ENCODE measurements around the gene SEC63. TPM values are rescaled to one million over a fixed set of nuclear protein-coding genes. Genes with fewer than 3 reads are reported as not detected.
"Not testable (repeated sequence)": the region's sequence is repeated elsewhere in the genome, so short reads cannot be mapped to it uniquely, and the experiment has no call there.

The SEC63 gene
- total RNA-seq, 1 donor from 2014 or later = 10.8 TPM

DNA sequence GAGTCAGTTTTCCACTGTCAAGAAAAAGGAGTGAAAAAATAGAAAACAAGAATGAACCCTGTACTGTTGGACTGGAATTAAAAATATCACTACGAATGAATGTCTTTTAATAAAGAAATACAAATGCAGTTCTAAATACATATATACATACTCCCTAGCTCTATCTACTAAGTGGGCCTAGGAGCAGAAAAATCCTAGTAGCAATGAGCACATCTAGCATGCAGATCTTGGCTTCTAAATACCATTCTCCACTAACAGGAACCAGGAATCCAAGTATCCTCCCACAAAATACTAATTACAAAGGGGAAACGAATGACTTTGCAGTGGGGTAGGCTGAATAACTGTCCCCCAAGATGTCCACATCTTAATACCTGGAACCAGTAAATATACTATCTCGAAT is 25.4 kb downstream of the SEC63 start:
- no peak for DNase-seq (ENCODE audit: low read depth in 2 of 2)

DNA sequence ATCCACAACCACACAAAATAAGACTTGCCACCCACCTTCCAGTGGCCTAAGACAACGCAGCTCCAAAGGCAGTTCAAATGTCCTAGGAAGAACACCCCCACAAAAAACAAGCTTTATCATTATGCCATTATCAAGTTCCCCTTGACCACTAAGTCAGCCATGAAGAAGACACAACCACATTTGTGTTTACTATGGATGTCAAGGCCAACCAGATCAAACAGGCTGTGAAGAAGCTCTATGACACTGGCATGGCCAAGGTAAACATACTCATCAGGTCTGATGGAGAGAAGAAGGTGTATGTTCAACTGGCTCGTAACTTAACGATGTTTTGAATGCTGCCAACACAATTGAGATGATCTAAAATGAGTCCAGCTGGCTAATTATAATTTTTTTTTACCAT is 26.1 kb downstream of the SEC63 start:
- DNase-seq (ENCODE audit: low read depth in 2 of 2) = no peak

DNA sequence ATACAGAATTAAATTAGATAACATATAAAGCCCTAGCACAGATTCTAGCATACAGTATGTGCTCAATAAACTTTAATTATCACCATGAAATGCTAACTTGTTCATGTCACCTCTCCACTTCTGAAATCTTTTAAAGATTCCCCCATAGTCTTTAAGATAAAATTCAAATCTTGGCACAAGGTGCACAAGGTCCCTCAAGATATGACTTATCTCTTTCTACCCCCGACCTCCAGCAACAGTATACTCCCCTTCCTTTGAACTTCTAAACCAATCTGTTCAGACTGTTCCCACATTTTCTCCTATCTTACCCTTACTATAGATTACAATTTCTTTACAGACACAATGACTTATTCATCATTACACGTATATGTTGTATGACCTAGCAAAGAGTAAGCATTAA is 29.0 kb downstream of the SEC63 start:
- DNase-seq (ENCODE audit: low read depth in 2 of 2) = no peak

DNA sequence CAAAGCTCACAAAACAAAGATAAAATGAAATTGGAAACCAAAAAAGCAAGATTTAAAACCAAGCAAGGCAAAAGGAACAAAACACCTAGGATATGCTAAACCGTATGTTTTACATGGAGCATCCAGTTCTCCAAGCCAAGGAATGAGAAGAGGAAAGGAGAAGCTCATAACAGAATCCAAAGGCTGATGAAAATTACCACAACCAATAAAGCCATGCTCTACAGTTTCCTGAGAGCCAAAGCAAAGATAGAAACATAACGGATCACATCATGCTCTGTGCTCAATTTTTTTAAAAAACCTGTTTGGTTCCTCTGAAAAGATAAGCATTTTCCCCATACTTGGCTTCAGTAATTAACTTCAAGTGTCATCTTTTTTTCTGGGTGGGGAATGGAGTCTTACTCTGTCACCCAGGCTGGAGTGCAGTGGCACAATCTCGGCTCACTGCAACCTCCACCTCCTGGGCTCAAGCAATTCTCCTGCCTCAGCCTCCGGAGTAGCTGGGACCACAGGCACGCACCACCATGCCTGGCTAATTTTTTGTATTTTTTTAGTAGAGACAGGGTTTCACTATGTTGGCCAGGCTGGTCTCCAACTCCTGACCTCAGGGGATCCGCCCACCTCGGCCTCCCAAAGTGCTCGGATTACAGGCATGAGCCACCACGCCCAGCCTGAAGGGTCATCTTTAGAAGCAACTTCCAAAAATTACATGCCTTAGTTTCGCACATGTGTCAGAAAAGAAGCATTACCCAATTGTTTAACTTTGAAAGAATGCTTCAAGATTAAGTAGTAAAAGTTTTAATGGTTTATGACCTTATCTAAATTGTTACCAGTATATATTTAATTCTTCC is 31.1 kb downstream of the SEC63 start:
- DNase-seq (ENCODE audit: low read depth in 2 of 2) = not testable (repeated sequence)

DNA sequence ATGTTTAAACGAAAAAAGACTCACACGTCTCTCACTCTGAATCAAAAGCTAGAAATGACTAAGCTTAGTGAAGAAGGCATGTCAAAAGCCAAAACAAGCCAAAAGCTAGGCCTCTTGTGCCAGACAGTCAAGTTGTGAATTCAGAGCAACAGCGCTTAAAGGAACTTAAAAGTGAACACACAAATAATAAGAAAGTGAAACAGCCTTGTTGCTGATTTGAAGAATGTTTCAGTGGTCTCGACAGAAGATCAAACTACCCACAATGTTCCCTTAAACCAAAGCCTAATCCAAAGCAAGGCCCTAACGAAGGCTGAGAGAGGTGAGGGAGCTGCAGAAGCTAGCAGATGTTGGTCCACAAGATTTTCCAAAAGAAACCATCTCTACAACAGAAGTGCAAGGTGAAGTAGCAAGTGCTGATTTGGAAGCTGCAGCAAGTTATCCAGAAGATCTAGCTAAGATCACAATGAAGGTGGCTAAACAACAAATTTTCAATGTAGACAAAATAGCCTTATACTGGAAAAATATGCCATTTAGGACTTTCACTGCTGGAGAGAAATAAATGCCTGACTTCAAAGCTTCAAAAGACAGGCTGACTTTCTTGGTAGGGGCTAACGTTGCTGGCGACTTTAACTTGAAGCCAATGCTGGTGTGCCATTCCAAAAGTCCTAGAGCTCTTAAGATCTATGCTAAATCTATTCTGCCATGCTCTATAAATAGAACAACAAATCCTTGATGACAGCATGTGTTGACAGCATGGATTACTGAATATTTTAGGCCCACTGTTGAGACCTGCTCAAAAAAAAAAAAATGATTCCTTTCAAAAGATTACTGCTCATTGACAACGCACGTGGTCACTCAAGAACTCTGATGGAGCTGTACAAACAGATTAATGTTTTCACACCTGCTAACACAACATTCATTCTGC is 40.3 kb downstream of the SEC63 start:
- no peak for DNase-seq (ENCODE audit: low read depth in 2 of 2)

DNA sequence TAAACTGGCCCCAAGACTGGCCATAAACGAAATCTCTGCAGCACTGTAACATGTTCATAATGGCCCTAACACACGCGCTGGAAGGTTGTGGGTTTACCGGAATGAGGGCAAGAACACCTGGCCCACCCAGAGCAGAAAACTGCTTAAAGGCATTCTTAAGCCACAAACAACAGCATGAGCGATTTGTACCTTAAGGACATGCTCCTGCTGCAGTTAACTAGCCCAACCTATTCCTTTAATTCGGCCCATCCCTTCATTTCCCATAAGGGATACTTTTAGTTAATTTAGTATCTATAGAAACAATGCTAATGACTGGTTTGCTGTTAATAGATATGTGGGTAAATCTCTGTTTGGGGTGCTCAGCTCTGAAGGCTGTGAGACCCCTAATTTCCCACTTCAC is 41.0 kb downstream of the SEC63 start:
- DNase-seq (ENCODE audit: low read depth in 2 of 2) = not testable (repeated sequence)

DNA sequence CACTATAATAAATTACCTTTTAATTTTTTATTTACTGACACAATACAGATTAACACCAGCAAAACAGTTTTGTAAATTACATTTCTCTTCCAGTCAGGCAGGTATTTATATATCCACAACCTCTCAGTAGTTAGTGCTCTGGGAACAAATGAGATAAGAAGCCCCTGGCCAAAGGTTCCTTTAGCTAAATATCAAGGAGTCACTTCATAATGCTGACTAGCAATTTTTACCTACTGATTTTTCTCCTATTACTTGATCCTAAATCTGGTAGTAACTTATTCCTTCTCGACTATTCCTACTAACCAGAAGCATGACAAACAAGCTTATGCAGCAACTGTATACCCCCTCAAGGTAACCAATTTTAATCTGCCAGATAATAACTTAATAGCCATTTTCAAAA is 46.3 kb downstream of the SEC63 start:
- no peak for DNase-seq (ENCODE audit: low read depth in 2 of 2)

DNA sequence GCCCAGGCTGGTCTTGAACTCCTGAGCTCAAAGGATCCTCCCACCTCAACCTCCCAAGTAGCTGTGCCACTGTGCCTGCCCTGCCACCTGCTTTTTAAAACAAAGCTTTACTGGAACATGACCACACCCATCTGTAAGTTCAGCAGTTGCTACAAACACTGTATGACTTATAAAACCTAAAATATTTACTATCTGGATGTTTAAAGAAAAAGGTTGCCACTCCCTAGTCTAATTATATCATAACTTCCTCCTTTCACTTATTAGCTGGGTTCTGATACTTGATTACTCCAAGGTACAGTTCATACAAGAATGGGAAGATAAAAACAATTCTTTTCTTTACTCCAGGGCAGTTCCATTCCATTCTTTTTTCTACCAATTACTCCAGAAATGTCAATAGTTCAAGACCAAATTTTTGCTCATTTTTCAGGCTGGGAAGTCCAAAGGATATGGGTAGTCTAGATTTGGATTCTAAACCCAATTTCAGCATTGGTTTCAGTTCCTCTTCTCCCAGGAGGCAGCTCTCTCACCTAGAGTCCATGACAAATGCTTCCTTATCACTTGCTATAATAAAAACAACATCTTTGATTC is 63.1 kb downstream of the SEC63 start:
- no peak for DNase-seq (ENCODE audit: low read depth in 2 of 2)

DNA sequence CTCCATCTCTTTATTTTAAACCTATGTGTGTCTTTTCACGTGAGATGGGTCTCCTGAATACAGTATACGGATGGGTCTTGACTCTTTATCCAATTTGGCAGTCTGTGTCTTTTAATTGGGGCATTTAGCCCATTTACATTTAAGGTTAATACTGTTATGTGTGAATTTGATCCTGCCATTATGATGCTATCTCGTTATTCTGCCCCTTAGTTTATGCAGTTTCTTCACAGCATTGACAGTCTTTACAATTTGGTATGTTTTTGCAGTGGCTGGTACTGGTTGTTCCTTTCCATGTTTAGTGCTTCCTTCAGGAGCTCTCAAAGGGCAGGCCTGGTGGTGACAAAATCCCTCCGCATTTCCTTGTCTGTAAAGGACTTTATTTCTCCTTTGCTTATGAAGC is 67.6 kb downstream of the SEC63 start:
- DNase-seq (ENCODE audit: low read depth in 2 of 2) = not testable (repeated sequence)

DNA sequence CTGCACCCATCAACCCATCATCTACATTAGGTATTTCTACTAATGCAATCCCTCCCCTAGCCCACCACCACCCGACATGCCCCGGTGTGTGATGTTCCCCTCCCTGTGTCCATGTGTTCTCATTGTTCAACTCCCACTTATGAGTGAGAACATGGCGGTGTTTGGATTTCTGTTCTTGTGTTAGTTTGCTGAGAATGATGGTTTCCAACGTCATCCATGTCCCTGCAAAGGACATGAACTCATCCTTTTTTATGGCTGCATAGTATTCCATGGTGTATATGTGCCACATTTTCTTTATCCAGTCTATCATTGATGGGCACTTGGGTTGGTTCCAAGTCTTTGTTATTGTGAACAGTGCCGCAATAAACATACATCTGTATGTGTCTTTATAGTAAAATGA is 72.1 kb downstream of the SEC63 start:
- DNase-seq (ENCODE audit: low read depth in 2 of 2) = not testable (repeated sequence)

DNA sequence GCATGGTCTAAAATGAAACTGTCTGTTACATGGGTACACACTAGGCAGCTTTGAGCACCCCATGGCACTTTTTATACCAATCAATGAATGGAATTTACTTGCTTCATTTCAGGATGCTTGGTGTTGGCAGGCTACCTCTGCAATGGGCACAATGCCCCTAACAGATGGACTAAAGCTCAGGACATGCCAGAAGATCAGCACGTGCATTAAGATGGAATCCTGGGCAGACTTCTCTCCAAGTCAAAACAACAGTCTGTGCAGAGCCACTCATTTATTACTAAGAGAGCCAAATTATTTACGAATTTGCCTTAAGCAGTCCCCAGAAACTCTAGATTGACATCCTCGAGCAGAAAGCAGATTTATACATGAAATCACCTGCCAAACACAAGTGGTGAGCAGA is 78.1 kb downstream of the SEC63 start:
- DNase-seq (ENCODE audit: low read depth in 2 of 2) = no peak

DNA sequence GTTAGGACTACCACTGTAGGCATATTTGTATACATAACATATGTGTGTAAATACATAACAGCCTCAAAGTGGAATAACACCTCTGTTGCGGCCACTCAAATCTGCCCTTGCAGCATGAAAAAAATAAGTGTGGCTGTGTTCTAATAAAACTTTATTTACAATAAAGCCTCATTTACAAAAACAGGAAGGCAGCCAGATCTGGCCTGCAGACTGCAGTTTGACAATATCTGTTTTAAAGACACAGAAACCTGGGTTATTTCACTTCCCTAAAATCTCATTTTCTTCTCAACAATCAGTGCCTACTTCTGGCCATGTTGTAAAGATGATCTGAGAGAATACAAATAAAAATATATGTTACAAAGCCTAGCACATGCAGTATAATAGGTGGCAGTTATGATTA is 80.0 kb downstream of the SEC63 start:
- no peak for DNase-seq (ENCODE audit: low read depth in 2 of 2)

DNA sequence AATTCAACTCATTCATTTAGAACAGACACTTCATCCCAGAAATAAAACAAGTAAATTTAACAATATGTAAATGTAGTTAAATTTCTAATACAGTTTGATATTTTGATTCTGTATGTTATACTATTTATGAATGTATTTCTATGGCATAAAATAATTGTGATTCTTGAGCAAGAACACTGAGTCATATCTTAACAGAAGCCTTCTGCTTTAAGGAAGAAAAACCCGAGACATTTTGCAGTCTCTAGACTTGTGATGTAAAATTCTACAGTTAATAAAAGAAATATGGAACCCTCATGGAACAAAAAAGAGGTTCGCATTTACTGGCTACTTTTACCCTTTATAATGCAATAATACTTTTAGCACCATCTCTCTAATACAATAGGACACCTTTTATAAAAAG is 86.0 kb downstream of the SEC63 start:
- DNase-seq (ENCODE audit: low read depth in 2 of 2) = no peak

DNA sequence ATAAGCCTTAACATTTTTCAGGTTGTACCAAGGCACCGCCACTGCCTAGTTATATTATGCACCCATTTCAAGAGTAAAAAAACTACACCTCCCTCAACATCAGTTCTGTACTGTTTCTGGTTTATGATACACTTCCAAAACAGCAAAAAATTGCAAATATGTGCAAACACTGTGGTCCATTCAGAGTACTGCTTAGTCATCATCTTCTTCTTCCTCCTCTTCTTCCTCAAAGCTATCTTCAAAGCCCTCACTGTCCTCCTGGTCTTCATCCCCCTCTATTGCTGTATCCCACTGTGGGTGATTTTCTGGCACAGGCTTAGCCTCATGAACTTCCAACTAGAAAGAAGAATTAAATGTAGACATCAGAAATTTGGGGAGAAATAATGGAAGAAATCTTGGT is 86.5 kb downstream of the SEC63 start:
- not testable (repeated sequence) for DNase-seq (ENCODE audit: low read depth in 2 of 2)

DNA sequence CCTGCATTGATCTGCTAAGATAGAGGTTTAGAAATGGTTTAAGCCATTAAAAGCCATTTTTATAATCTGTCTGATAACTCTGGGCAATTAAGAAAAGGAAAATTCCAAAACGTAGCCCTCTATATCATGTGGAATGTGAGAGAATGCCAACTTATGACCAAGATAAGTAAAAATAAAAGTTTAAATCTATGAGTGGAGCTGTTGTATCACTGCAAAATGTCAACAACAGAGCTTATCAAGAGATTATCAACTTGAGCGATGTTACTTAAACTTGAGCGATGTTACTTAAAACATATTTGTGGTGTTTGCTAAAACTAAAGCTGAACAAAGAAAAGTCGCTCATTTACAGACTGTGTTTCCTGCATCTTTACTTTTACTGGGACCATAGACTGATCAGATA is 87.0 kb downstream of the SEC63 start:
- DNase-seq (ENCODE audit: low read depth in 2 of 2) = no peak

DNA sequence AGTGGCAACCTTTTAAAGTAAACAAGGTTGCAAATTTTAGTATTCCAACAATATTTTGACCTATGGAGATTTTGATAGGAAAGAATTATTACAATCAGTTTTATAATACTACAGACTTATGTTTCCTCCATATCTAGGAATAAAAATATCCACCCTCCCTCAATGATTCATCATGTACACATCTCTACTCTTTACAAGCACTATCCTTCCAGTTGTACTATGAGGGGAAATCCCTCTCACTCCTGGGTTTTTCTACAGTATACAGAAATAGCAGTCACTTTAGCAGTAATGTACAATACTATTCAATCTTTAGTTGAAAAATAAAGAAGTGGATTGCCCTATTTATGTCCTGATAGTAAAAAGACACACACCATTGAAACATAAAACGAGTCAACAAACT is 87.6 kb downstream of the SEC63 start:
- peak in 1 of 2 donors; percentile 50 for DNase-seq (ENCODE audit: low read depth in 2 of 2)

DNA sequence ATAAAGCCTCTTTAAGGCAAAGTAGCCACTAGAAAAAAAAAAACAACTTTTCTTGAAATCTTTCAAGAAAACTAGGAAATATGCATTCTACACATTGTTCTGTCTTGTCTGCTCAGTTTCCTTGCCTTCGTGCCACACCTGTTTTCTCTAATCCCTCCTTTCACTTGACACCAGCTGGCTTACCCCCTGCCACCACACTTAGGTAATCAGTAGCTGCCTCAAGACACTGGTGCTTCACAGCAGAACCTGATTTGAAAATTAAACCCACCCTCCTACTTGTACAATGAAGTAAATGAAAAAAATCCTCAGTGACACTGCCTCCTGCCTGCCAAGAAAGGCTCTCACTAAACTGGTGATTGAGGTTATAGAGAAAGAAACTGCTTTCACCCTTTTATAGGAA is 88.1 kb downstream of the SEC63 start:
- no peak for DNase-seq (ENCODE audit: low read depth in 2 of 2)

DNA sequence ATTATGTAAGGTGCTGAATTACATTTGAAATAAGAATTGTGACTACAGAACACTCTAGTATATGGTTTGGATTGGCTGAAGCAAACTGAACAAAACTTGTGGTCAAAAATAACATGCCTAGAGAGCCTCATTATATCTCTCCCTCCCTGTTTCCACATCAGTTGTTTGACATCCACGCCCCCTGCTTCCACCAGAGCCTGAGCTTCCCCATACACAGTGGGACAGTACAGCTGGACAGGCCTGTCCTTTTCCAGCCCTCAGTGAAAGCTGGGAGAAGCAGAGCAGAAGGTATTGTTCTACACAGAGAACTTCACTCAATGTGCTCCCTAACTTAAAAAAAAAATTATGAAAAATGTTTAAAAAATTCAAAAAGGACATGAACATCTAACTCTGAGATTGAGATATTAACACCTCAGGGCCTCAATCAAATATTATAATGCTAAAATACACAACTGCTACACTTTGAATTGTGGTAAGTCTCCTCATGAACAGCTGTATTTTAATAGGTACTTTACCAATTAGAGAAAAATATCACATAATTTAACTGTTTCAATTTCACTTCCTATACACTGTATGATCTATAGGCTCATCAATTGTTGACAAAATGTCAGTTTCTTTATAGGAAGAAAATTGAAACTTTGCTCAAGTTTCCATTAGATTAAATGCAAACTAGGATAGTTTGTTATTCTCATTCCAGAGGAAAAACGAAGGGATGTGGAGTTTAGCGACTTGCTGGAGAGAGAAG is 89.0 kb downstream of the SEC63 start:
- DNase-seq (ENCODE audit: low read depth in 2 of 2) = no peak

DNA sequence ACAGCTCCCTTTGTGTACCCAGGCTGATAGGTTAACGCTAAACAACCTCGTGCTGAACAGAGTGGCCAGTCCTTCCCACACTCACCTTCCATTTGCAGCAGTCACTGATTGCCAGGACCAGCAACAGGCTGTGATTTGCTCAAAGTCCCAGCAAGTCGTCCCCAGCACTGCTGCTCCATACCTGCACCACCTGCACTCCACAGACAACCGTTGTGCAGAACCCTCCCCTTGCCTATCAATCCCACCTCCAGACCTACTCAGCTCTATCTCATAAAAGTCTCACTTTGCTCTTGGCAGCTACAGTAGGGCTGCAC is 90.7 kb downstream of the SEC63 start:
- no peak for DNase-seq (ENCODE audit: low read depth in 2 of 2)

DNA sequence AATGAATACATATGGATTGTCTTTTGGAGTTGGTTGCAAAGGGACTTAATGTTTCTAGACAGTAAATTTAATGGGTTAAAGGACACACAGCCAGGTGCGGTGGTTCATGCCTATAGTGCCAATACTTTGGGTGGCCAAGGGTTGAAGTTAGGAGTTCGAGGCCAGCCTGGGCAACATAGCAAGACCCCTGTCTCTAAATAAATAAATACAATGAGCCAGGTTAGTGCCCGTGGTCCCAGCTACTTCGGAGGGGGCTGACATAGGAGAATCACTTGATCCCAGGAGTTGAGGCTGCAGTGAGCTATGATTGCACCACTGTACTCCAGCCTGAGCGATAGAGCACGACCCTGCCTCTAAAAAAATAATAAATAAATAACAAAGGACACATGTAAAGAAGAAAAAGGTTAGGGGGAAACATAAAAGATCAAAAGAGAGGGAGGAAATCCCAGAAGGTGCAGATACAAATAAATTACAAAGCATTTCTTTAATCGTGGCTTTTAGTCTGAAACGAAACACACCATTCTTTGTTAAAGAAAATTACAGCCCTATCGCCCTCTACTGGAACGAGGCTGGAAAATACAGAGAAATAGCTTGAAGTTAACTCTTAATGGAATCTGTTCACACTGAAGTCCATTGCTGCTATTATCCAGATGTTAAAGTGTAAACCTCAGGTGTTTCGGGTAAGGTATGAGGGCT is 91.3 kb downstream of the SEC63 start:
- peak; percentile 17 to 30 for DNase-seq (ENCODE audit: low read depth in 2 of 2)
